Activated CD4-positive, alpha-beta T cell treated with anti-CD3 and anti-CD28 coated beads for 1 hour (primary cell): ENCODE data around the gene LGI4.

ENCODE experiments used
- DNase-seq: peaks from one replicate; pipeline ENCODE4 v3.0.0-alpha.2; 2020

The LGI4 gene

GRCh38 chr19:35122687-35123551, 11.9 kb downstream of the LGI4 start:
- no peak for DNase-seq

GRCh38 chr19:35120898-35121297, 14.0 kb downstream of the LGI4 start:
- no peak for DNase-seq

- DNase-seq: no peak
Measured at GRCh38 chr19:35120492-35120891, 14.4 kb downstream of the LGI4 start.

GRCh38 chr19:35119578-35120155, 15.2 kb downstream of the LGI4 start:
- no peak for DNase-seq

- no peak for DNase-seq
Measured at GRCh38 chr19:35119091-35119490, 15.8 kb downstream of the LGI4 start.

GRCh38 chr19:35118268-35119020, 16.4 kb downstream of the LGI4 start:
- no peak for DNase-seq

- DNase-seq: no peak
Measured at GRCh38 chr19:35117799-35118198, 17.1 kb downstream of the LGI4 start.

- DNase-seq: no peak
Measured at GRCh38 chr19:35117116-35117515, 17.7 kb downstream of the LGI4 start.

GRCh38 chr19:35116072-35116801, 18.6 kb downstream of the LGI4 start:
- DNase-seq: no peak

GRCh38 chr19:35115177-35115951, 19.5 kb downstream of the LGI4 start, which contains the start of gene FXYD3:
FXYD3 (plus strand) TSS chr19:35115823; CDS start chr19:35119377, 3,554 bp downstream.
- no peak for DNase-seq

GRCh38 chr19:35114353-35115176, 20.3 kb downstream of the LGI4 start:
- DNase-seq: peak; percentile 51

GRCh38 chr19:35112995-35113688, 21.7 kb downstream of the LGI4 start:
- no peak for DNase-seq

- no peak for DNase-seq
Measured at GRCh38 chr19:35110974-35111373, 23.9 kb downstream of the LGI4 start.

GRCh38 chr19:35109395-35110112, 25.3 kb downstream of the LGI4 start:
- DNase-seq: no peak

GRCh38 chr19:35108730-35109129, 26.1 kb downstream of the LGI4 start:
- DNase-seq: no peak

- no peak for DNase-seq
Measured at GRCh38 chr19:35107545-35107944, 27.3 kb downstream of the LGI4 start.

- DNase-seq: no peak
Measured at GRCh38 chr19:35106898-35107541, 27.8 kb downstream of the LGI4 start.

- no peak for DNase-seq
Measured at GRCh38 chr19:35106291-35106583, 28.6 kb downstream of the LGI4 start.
